ENCODE data around the gene CZIB. TPM values are rescaled to one million over a fixed set of nuclear protein-coding genes. Genes with fewer than 3 reads are reported as not detected.
A peak's percentile ranks its signal among the peaks of the same experiment; 100 is the strongest.

CZIB gene
- total RNA-seq, 1 donor from 2014 or later = 72.7 TPM

DNA sequence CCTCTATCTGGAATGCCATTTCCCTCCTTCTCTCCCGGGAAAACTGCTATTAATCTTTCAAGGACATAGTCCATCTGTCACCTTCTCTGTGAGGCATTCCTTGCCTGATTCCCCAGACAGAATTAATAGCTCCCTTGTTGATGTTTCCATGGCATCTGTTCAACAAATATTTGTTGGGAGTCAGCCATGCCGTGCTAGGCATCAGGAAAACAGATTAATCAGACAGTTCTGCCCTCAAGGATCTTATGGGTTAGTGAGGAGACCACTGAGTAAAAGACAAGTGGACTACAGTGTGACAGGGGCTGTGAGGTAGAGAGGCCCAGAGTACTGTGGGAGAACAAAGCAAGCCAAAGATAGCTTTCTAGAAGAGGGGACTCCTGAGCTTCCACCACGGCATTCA is 29.3 kb upstream of the CZIB start:
- Mint-ChIP-seq H3K4me3 (no peak overlapping the region), H3K27me3 (no peaks in the 10 kb centered on the region), H3K36me3 (no peaks in the 10 kb centered on the region), H3K4me1 (ENCODE audit: unreplicated experiment) (no peaks in the 10 kb centered on the region), H3K9me3 (no peaks in the 10 kb centered on the region), H3K27ac (peak overlapping the region; percentile 64)
- DNase-seq (ENCODE audit: extremely low spot score, unreplicated experiment) = no peak
- TF ChIP-seq, protein P1, sequence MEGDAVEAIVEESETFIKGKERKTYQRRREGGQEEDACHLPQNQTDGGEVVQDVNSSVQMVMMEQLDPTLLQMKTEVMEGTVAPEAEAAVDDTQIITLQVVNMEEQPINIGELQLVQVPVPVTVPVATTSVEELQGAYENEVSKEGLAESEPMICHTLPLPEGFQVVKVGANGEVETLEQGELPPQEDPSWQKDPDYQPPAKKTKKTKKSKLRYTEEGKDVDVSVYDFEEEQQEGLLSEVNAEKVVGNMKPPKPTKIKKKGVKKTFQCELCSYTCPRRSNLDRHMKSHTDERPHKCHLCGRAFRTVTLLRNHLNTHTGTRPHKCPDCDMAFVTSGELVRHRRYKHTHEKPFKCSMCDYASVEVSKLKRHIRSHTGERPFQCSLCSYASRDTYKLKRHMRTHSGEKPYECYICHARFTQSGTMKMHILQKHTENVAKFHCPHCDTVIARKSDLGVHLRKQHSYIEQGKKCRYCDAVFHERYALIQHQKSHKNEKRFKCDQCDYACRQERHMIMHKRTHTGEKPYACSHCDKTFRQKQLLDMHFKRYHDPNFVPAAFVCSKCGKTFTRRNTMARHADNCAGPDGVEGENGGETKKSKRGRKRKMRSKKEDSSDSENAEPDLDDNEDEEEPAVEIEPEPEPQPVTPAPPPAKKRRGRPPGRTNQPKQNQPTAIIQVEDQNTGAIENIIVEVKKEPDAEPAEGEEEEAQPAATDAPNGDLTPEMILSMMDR (conservative IDR thresholded peaks at IDR 0.05) = no peak

- TF ChIP-seq, protein P1 (conservative IDR thresholded peaks at IDR 0.05) = no peak
- Mint-ChIP-seq H3K27ac (no peak overlapping the region), H3K4me1 (ENCODE audit: unreplicated experiment) (no peaks in the 10 kb centered on the region), H3K9me3 (no peaks in the 10 kb centered on the region), H3K36me3 (no peaks in the 10 kb centered on the region), H3K4me3 (no peak overlapping the region), H3K27me3 (no peaks in the 10 kb centered on the region)
- DNase-seq (ENCODE audit: extremely low spot score, unreplicated experiment) = no peak
Measured at GRCh38 chr1:53246261-53247134, 26.1 kb upstream of the CZIB start.

GRCh38 chr1:53244141-53244540 is 23.7 kb upstream of the CZIB start:
- peaks cover under 1% of the 10 kb centered on the region for H3K4me1 Mint-ChIP-seq (ENCODE audit: unreplicated experiment)
- DNase-seq (ENCODE audit: extremely low spot score, unreplicated experiment) = no peak
- H3K27ac Mint-ChIP-seq = no peak overlapping the region
- TF ChIP-seq, protein P1 (conservative IDR thresholded peaks at IDR 0.05) = no peak
- H3K9me3 Mint-ChIP-seq = no peaks in the 10 kb centered on the region
- H3K4me3 Mint-ChIP-seq = no peak overlapping the region
- no peaks in the 10 kb centered on the region for H3K36me3 Mint-ChIP-seq
- H3K27me3 Mint-ChIP-seq = no peaks in the 10 kb centered on the region

GRCh38 chr1:53242381-53242780 is 21.9 kb upstream of the CZIB start:
- H3K36me3 Mint-ChIP-seq = peaks cover 3% of the 10 kb centered on the region
- H3K27ac Mint-ChIP-seq = no peak overlapping the region
- no peak overlapping the region for H3K4me3 Mint-ChIP-seq
- no peaks in the 10 kb centered on the region for H3K9me3 Mint-ChIP-seq
- TF ChIP-seq, protein P1 (conservative IDR thresholded peaks at IDR 0.05) = no peak
- H3K4me1 Mint-ChIP-seq (ENCODE audit: unreplicated experiment) = peaks cover 16% of the 10 kb centered on the region
- no peak for DNase-seq (ENCODE audit: extremely low spot score, unreplicated experiment)
- H3K27me3 Mint-ChIP-seq = no peaks in the 10 kb centered on the region

DNA sequence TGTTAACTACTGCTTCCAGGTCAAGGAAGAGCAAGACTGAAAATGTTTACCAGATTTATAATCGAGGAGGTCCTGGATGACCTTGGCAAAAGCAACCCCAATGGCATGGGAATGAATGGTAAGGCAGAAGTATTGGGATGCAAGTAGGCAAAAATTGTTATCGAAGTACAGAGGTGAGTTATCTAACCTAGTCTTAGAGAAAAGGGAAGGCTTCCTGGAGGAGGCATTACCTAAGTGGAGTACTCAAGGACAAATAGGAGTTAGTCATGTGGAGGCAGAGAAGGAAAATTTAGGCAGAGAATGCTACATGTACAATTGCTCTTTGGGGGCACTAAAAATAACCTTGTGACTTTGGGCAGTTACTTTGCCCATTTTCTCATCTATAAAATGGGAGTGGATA is 21.4 kb upstream of the CZIB start:
- Mint-ChIP-seq H3K27me3 (no peaks in the 10 kb centered on the region), H3K27ac (no peak overlapping the region), H3K36me3 (peaks cover 3% of the 10 kb centered on the region), H3K4me3 (no peak overlapping the region), H3K4me1 (ENCODE audit: unreplicated experiment) (peaks cover 16% of the 10 kb centered on the region), H3K9me3 (no peaks in the 10 kb centered on the region)
- TF ChIP-seq, protein P1 (conservative IDR thresholded peaks at IDR 0.05) = no peak
- DNase-seq (ENCODE audit: extremely low spot score, unreplicated experiment) = no peak
